WTC11 (cell line): ENCODE data around the gene RPH3AL. TPM values are rescaled to one million over a fixed set of nuclear protein-coding genes. Genes with fewer than 3 reads are reported as not detected.

Source experiments
- ATAC-seq: fragments of 200-7000 bp; cut with Tn5 transposase; 2 replicates; pipeline ENCODE4 v1.10.0; 2021; ENCODE audit warnings: mild to moderate bottlenecking, moderate library complexity
- CTCF ChIA-PET: fragments of 300-600 bp; sonication (Branson Sonifier 250); formaldehyde crosslinking; loops from one replicate; lab custom pipeline; 2021; ENCODE audit warnings: antibody characterized with exemption; lab: Charles Lee
- POLR2A ChIA-PET: fragments of 350-600 bp; sonication (Branson Sonifier 250); formaldehyde crosslinking; loops from one replicate; lab custom pipeline; 2021; ENCODE audit warnings: antibody characterized with exemption; lab: Charles Lee
- DNase-seq: peaks from one replicate; pipeline ENCODE4 v3.0.0; 2021; ENCODE audit warnings: low spot score
- H3K27ac Mint-ChIP-seq: 2 replicates; pipeline ENCODE4 v1.8.0; 2021; ENCODE audit warnings: mixed read lengths
- H3K27me3 Mint-ChIP-seq: 2 replicates; pipeline ENCODE4 v1.8.0; 2021; ENCODE audit warnings: low read depth, mild to moderate bottlenecking, moderate library complexity, mixed read lengths
- H3K36me3 Mint-ChIP-seq: 2 replicates; pipeline ENCODE4 v1.8.0; 2021; ENCODE audit warnings: mixed read lengths
- H3K4me1 Mint-ChIP-seq: 2 replicates; pipeline ENCODE4 v1.8.0; 2022; ENCODE audit warnings: mixed read lengths
- H3K4me3 Mint-ChIP-seq: 2 replicates; pipeline ENCODE4 v1.8.0; 2021; ENCODE audit warnings: mild to moderate bottlenecking, moderate library complexity, mixed read lengths
- H3K9me3 Mint-ChIP-seq: 2 replicates; pipeline ENCODE4 v1.8.0; 2021; ENCODE audit warnings: mixed read lengths
- ELF4 ChIP-seq: sonication (generic); formaldehyde crosslinking; IDR thresholded peaks from 2 replicates; pipeline ENCODE4 v1.8.1; 2022; ENCODE audit warnings: low read depth, mild to moderate bottlenecking, moderate library complexity, missing genetic modification reagents
- FOXJ3 ChIP-seq: sonication (generic); formaldehyde crosslinking; IDR thresholded peaks from 2 replicates; pipeline ENCODE4 v1.9.0; 2021; ENCODE audit warnings: missing genetic modification reagents, mild to moderate bottlenecking, borderline replicate concordance
- FOXP4 ChIP-seq: sonication (generic); formaldehyde crosslinking; IDR thresholded peaks from 2 replicates; pipeline ENCODE4 v1.8.0; 2022; ENCODE audit warnings: mild to moderate bottlenecking, missing genetic modification reagents
- HMGA2 ChIP-seq: fragments of 250-450 bp; sonication (Bioruptor Pico); IDR thresholded peaks from 2 replicates; pipeline ENCODE4 v1.4.0; 2021; ENCODE audit warnings: mild to moderate bottlenecking, moderate library complexity
- MAX ChIP-seq: sonication (generic); formaldehyde crosslinking; IDR thresholded peaks from 2 replicates; pipeline ENCODE4 v1.8.0; 2022; ENCODE audit warnings: mild to moderate bottlenecking, missing genetic modification reagents
- MLX ChIP-seq: sonication (generic); formaldehyde crosslinking; IDR thresholded peaks from 2 replicates; pipeline ENCODE4 v1.8.1; 2023; ENCODE audit warnings: mild to moderate bottlenecking, missing genetic modification reagents, moderate library complexity
- MYBL2 ChIP-seq: sonication (generic); formaldehyde crosslinking; IDR thresholded peaks from 2 replicates; pipeline ENCODE4 v1.8.1; 2023; ENCODE audit warnings: mild to moderate bottlenecking, moderate library complexity, missing genetic modification reagents
- NFE2L1 ChIP-seq: sonication (generic); formaldehyde crosslinking; IDR thresholded peaks from 2 replicates; pipeline ENCODE4 v1.8.1; 2023; ENCODE audit warnings: missing genetic modification reagents
- OVOL2 ChIP-seq: fragments of 250-450 bp; sonication (Bioruptor Pico); IDR thresholded peaks from 2 replicates; pipeline ENCODE4 v1.9.0; 2021; ENCODE audit warnings: mild to moderate bottlenecking, borderline replicate concordance
- PRDM15 ChIP-seq: sonication (generic); formaldehyde crosslinking; IDR thresholded peaks from 2 replicates; pipeline ENCODE4 v1.8.0; 2022; ENCODE audit warnings: missing genetic modification reagents
- PREB ChIP-seq: sonication (generic); formaldehyde crosslinking; IDR thresholded peaks from 2 replicates; pipeline ENCODE4 v1.8.1; 2022; ENCODE audit warnings: mild to moderate bottlenecking, missing genetic modification reagents, moderate library complexity, borderline replicate concordance
- SMAD4 ChIP-seq: sonication (generic); formaldehyde crosslinking; IDR thresholded peaks from 2 replicates; pipeline ENCODE4 v1.8.0; 2022; ENCODE audit warnings: mild to moderate bottlenecking, missing genetic modification reagents
- TCF7 ChIP-seq: sonication (generic); formaldehyde crosslinking; IDR thresholded peaks from 2 replicates; pipeline ENCODE4 v1.8.0; 2022; ENCODE audit warnings: mild to moderate bottlenecking, low read depth, missing genetic modification reagents, moderate library complexity
- ZBTB21 ChIP-seq: sonication (generic); formaldehyde crosslinking; IDR thresholded peaks from 2 replicates; pipeline ENCODE4 v1.8.1; 2023; ENCODE audit warnings: mild to moderate bottlenecking, missing genetic modification reagents, borderline replicate concordance
- ZMAT4 ChIP-seq: fragments of 250-450 bp; sonication (Bioruptor Pico); IDR thresholded peaks from 2 replicates; pipeline ENCODE4 v1.9.0; 2021; ENCODE audit warnings: mild to moderate bottlenecking
- ZNF263 ChIP-seq: sonication (generic); formaldehyde crosslinking; IDR thresholded peaks from 2 replicates; pipeline ENCODE4 v1.8.1; 2022; ENCODE audit warnings: low read depth, mild to moderate bottlenecking, moderate library complexity, missing genetic modification reagents
- total RNA-seq: library from RNA; stranded (reverse); gene quantifications from 3 replicates; pipeline ENCODE4 v1.2.3, GENCODE V29; 2021

The RPH3AL gene
- total RNA-seq, 1 experiment from 2014 or later = 2.0 TPM

- H3K27ac Mint-ChIP-seq = no peak overlapping the region
- CTCF ChIA-PET = interaction anchor here (1.0 to 1.3 kb wide), 3 partner anchors 14 to 80 kb away, joined by 3 read pairs; no protein-coding TSS in a partner anchor
These were observed 45.9 kb downstream of the RPH3AL start for GRCh38 chr17:306536-307294.

GRCh38 chr17:306116-306515, 46.5 kb downstream of the RPH3AL start:
- Mint-ChIP-seq H3K4me1 (peaks cover 25% of the 10 kb centered on the region), H3K27me3 (peaks cover 15% of the 10 kb centered on the region)
- TF ChIP-seq FOXJ3 (CRISPR knock-in tag) (no peak), OVOL2 (CRISPR knock-in tag) (no peak), HMGA2 (CRISPR knock-in tag) (no peak), MLX (CRISPR knock-in tag) (no peak), TCF7 (CRISPR knock-in tag) (no peak), FOXP4 (CRISPR knock-in tag) (no peak), ZBTB21 (CRISPR knock-in tag) (no peak), MAX (no peak), NFE2L1 (CRISPR knock-in tag) (no peak), PRDM15 (CRISPR knock-in tag) (no peak), ZMAT4 (CRISPR knock-in tag) (no peak), MYBL2 (CRISPR knock-in tag) (no peak), PREB (CRISPR knock-in tag) (no peak), SMAD4 (CRISPR knock-in tag) (no peak)
- TF ChIP-seq, all 79 proteins: peak for 0
- Mint-ChIP-seq H3K4me3 (no peak overlapping the region), H3K36me3 (no peaks in the 10 kb centered on the region), H3K9me3 (no peaks in the 10 kb centered on the region), H3K27ac (no peak overlapping the region)
- ATAC-seq (no peak), DNase-seq (no peak)
- CTCF ChIA-PET = no interaction called here
- POLR2A ChIA-PET = interaction anchor here (0.6 kb wide), 1 partner anchor 22 kb away, joined by 3 read pairs; no protein-coding TSS in a partner anchor

More at GRCh38 chr17:306536-307294, 45.9 kb downstream of the RPH3AL start:
- no peak for ATAC-seq
- POLR2A ChIA-PET = no interaction called here
- H3K4me1 Mint-ChIP-seq = peaks cover 31% of the 10 kb centered on the region
- peak; percentile 86; the same call in 1 of the 2 replicates for TF ChIP-seq ZNF263 (CRISPR knock-in tag)
- TF ChIP-seq ELF4 (CRISPR knock-in tag) = no peak
- TF ChIP-seq, all 79 proteins: peak for 1
- no peak for DNase-seq
- no peaks in the 10 kb centered on the region for H3K9me3 Mint-ChIP-seq
- H3K4me3 Mint-ChIP-seq = no peak overlapping the region
- no peaks in the 10 kb centered on the region for H3K36me3 Mint-ChIP-seq
- H3K27me3 Mint-ChIP-seq = peaks cover 15% of the 10 kb centered on the region
